Measurements from ENCODE around the gene DGKK.

DNA sequence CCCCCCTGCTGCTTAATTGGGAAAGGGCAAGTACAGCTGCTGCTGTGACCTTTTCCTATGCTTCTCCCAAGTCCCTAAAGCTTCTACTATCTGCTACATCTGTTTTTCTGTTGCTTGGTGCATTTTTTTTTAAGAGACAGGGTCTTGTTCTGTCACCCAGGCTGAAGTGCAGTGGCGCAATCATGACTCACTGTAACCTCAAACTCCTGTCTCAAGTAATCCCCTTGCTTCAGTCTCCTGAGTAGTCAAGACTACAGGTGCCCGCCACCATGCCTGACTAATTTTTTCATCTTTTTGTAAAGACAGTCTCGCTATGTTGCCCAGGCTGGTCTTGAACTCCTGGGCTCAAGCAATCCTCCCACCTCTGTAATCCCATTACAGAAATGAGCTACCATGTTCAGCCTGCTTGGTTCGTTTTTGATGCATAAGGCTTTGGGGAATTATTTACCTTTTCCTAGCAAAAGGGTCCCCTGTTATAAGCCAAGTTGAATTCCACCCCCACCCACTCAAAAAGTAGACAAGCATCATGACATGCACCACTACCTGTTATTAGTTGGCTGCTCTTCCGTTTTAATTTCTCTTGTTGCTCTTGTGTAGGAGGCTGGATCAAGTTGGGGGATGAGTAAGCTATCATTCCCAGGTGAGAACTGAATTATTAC, 39.6 kb downstream of the DGKK start:
- TF ChIP-seq CTCF (IDR thresholded peaks at IDR 0.05) (no peak), EP300 (IDR thresholded peaks at IDR 0.05) (no peak), POLR2AphosphoS5 (IDR thresholded peaks at IDR 0.05) (no peak), POLR2A (IDR thresholded peaks at IDR 0.05) (no peak)
